Coronary artery (tissue), 2 donors: ENCODE results near the gene RCOR2.
A peak's percentile ranks its signal among the peaks of the same experiment; 100 is the strongest.

Experiments
- DNase-seq: peaks from one replicate; pipeline ENCODE4 v3.0.0-alpha.2; 2017; ENCODE audit warnings: low spot score
- H3K27ac ChIP-seq, 2 donors: fragments of 200-600 bp; sonication (generic); one replicate each; pipeline ENCODE4 v1.5.1; 2016 to 2019
- H3K4me3 ChIP-seq: fragments of 200-600 bp; sonication (generic); 2 replicates; pipeline ENCODE4 v1.5.1; 2016; ENCODE audit warnings: mild to moderate bottlenecking, moderate library complexity
- CTCF ChIP-seq: fragments of 200-600 bp; sonication (generic); IDR thresholded peaks from one replicate; pipeline ENCODE4 v1.5.1; 2019; ENCODE audit warnings: antibody characterized with exemption

Gene RCOR2

GRCh38 chr11:63917692-63918506 is 935 bp upstream of the RCOR2 start:
- H3K27ac ChIP-seq, result peak overlapping the region; percentile 89 to 98
- H3K4me3 ChIP-seq, result peak overlapping the region; percentile 85
- TF ChIP-seq CTCF, result no peak
- peak; percentile 87 for DNase-seq

GRCh38 chr11:63915961-63916836 is 765 bp downstream of the RCOR2 start:
- Histone ChIP-seq H3K4me3 (peak overlapping the region; percentile 85), H3K27ac (peak overlapping the region; percentile 89 to 98)
- DNase-seq, result no peak
- peak; percentile 55 for TF ChIP-seq CTCF

GRCh38 chr11:63914896-63915691 is 1.9 kb downstream of the RCOR2 start:
- no peak for DNase-seq
- Histone ChIP-seq H3K4me3 (no peak overlapping the region), H3K27ac (peak overlapping the region in 1 of 2 donors; percentile 98)
- no peak for TF ChIP-seq CTCF

GRCh38 chr11:63913866-63914830 is 2.8 kb downstream of the RCOR2 start:
- no peak for DNase-seq
- TF ChIP-seq CTCF, result no peak
- Histone ChIP-seq H3K4me3 (no peak overlapping the region), H3K27ac (no peak overlapping the region)

GRCh38 chr11:63912678-63913077 is 4.3 kb downstream of the RCOR2 start:
- Histone ChIP-seq H3K4me3 (no peak overlapping the region), H3K27ac (no peak overlapping the region)
- no peak for DNase-seq
- TF ChIP-seq CTCF, result no peak

- DNase-seq, result no peak
- H3K4me3 ChIP-seq, result no peak overlapping the region
- H3K27ac ChIP-seq, result peak overlapping the region in 1 of 2 donors; percentile 38
- no peak for TF ChIP-seq CTCF
Measured at GRCh38 chr11:63911876-63912275, 5.1 kb downstream of the RCOR2 start.
